ENCODE data around the gene SATB2. TPM values are rescaled to one million over a fixed set of nuclear protein-coding genes. Genes with fewer than 3 reads are reported as not detected.

SATB2 gene
- total RNA-seq, 4 donors from 2014 or later, result 2.6 to 3.7 (median 3.3) TPM

DNA sequence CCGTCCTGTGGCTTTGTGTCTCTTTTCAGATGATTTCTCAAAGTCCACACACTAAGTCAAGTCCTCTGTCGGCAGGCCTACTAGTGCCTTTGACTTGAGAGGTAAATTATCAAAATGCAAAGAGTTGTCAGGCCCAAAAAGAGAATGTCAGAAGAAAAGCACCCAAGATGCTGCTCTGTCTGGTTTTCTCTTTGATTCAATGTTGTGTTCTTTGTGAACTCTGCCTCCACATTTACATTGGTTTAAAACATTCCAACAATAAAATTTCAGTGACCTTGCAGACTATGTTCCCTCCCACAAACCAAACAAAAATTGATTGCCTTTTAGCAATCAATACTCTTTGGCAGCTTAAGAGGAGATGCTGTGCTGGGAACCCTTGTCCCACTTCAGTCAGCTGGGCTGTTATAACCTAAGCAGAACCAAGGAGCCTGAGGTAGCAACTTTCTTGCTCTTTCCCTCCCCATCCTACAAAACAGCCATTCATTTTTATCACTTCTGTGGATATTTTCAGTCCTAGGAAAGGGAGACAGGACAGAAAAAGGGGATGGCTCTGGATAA, 19.6 kb upstream of the SATB2 start:
- 80 to 84% methylated on average over 2 of the region's 2 CpGs for WGBS, 2 donors
- H3K4me3 ChIP-seq (ENCODE audit: low read depth, poor library complexity, severe bottlenecking), result no peak overlapping the region
- intact Hi-C loops (cut with DNase I; ENCODE audit: low total_unique reads), result no loop called here
- TF ChIP-seq, protein P1, sequence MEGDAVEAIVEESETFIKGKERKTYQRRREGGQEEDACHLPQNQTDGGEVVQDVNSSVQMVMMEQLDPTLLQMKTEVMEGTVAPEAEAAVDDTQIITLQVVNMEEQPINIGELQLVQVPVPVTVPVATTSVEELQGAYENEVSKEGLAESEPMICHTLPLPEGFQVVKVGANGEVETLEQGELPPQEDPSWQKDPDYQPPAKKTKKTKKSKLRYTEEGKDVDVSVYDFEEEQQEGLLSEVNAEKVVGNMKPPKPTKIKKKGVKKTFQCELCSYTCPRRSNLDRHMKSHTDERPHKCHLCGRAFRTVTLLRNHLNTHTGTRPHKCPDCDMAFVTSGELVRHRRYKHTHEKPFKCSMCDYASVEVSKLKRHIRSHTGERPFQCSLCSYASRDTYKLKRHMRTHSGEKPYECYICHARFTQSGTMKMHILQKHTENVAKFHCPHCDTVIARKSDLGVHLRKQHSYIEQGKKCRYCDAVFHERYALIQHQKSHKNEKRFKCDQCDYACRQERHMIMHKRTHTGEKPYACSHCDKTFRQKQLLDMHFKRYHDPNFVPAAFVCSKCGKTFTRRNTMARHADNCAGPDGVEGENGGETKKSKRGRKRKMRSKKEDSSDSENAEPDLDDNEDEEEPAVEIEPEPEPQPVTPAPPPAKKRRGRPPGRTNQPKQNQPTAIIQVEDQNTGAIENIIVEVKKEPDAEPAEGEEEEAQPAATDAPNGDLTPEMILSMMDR (IDR thresholded peaks at IDR 0.05), result no peak
- TF ChIP-seq POLR2A (IDR thresholded peaks at IDR 0.05), result no peak
- DNase-seq (ENCODE audit: low spot score in 2 of 2), result no peak

DNA sequence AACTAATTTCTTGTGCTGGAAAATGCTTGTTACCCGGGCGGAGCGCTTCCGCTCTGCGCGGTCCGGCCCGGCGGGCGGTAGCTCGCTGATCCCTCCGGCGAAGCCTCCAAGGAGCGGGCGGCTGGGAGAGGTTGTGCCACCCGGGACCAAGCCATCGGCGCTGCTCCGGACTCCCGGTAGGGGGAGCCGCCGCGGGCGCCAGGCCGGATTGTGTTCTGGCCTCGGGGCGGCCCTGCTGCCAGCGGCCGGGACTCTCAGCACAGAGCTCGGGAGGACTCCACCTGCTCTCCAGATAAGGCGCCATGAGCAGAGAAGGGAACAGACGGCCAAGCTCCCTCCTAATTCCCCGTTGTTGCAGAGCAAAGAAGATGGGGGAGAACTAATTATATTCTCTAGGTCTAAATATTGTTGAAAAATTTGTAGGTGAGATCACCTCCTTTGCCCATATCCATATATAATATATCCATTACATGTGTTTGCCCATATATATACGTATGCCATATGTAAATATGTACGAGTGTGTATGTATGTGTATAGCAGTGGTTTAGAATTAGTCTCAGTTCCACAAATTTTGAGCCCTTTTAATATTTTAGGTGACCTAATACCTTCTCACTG, 13.8 kb upstream of the SATB2 start:
- WGBS, 2 donors, result 6 to 11% methylated on average over 28 to 32 of the region's 35 CpGs
- TF ChIP-seq, protein P1 (IDR thresholded peaks at IDR 0.05), result no peak
- TF ChIP-seq POLR2A (IDR thresholded peaks at IDR 0.05), result no peak
- no peak overlapping the region for H3K4me3 ChIP-seq (ENCODE audit: low read depth, poor library complexity, severe bottlenecking)
- peak in 1 of 2 donors; percentile 91 for DNase-seq (ENCODE audit: low spot score in 2 of 2)
- intact Hi-C loops (cut with DNase I; ENCODE audit: low total_unique reads), result no loop called here

DNA sequence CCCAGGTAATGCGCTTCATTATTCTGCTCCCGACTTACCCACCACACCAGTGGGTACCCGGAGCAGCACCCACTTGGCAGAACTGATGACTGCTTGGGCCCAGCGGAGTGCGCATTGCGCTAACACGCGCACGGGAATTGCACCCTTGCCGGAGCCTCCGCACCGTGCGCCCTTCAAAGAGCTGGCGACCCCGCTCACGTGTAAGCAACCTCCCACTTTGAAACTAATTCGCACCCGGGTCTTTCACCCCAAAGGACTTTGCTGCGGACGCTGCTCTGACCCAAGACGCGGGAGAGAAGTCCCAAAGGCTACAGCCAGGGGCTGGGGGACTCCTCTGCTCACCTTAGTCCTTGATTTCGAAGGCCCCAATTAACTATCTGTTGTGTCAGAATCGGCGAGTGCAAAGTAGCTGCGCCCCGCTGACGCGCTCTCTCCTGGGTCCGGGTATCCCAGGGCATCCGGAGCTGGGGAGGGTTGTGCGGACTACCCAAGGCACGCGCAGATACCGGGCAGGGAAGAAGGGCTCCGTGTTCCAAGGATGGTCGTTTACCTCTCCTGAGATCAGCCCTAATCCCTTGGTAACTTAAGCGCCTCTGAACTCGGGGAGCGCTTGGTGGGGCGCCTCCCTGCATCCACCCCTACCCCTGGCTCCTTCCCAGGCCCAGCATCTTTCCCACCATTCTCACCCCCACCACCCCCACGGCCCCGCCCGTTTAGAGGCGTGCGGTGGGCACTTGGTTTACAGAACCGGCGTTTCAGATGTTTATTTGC, 13.1 kb upstream of the SATB2 start:
- intact Hi-C loops (cut with DNase I; ENCODE audit: low total_unique reads), result no loop called here
- 8 to 14% methylated on average over 29 to 45 of the region's 48 CpGs for WGBS, 2 donors
- DNase-seq (ENCODE audit: low spot score in 2 of 2), result no peak
- no peak overlapping the region for H3K4me3 ChIP-seq (ENCODE audit: low read depth, poor library complexity, severe bottlenecking)
- no peak for TF ChIP-seq POLR2A (IDR thresholded peaks at IDR 0.05)
- TF ChIP-seq, protein P1 (IDR thresholded peaks at IDR 0.05), result no peak

DNA sequence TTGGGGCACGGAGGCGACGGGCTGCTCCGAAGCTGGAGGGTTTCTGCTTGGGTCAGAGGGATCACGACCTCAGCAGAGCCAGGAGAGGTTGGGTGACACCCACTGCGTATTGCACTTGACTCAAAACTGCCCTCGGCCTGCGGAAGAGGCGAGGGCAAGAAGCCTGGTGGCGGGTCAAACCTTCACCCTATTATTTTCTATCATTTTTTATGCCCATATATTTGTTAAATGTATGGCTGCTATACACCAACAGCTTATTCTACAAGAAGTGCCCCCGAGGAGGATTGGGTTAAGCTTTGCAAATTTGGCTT, 12.6 kb upstream of the SATB2 start:
- DNase-seq (ENCODE audit: low spot score in 2 of 2), result no peak
- WGBS, 2 donors, result 20 to 22% methylated on average over 11 of the region's 11 CpGs
- H3K4me3 ChIP-seq (ENCODE audit: low read depth, poor library complexity, severe bottlenecking), result no peak overlapping the region
- TF ChIP-seq, protein P1 (IDR thresholded peaks at IDR 0.05), result no peak
- no peak for TF ChIP-seq POLR2A (IDR thresholded peaks at IDR 0.05)
- intact Hi-C loops (cut with DNase I; ENCODE audit: low total_unique reads), result no loop called here

DNA sequence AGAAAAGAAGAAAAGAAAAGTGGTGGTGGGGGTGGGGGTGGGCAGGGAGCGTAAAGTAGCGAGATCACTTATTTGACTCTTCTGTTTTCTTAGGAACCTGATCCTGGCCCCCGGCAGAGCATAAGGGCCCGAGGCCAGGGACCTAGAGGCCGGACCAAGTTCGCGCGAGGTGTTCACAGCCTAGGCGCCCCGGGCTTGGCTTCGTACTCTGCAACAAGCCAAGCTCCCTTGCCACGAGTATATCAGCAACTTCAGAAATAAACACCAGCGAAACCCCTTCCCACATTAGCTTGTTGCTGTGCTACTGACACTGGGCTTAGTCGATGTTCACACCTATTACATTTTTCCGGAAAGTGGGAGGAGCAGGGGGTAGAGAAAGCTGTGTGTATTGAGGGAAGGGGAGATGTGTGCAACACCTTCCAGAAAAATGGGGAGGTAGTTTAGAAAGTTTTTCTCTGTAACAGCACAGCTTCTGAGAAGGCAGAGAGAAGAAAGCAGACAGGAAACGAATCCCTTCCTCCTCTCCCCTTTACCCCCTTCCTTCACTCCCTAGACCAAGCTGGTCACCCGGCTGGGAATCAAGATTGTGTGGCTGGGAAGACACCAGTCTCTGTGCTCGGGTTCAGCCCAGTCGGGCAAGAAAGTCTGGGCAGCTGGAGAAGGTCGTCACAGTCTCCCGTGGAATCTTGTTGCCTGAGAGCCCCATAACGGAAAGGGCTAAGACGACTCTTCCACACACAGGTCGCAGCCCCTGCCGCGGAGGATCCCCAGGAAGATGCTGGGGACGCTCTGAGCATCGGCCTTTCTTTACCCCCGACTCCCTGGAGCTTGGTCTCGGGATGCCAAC, 12.0 kb upstream of the SATB2 start:
- WGBS, 2 donors, result 20 to 23% methylated on average over 30 of the region's 30 CpGs
- no peak for DNase-seq (ENCODE audit: low spot score in 2 of 2)
- no peak overlapping the region for H3K4me3 ChIP-seq (ENCODE audit: low read depth, poor library complexity, severe bottlenecking)
- intact Hi-C loops (cut with DNase I; ENCODE audit: low total_unique reads), result no loop called here
- no peak for TF ChIP-seq POLR2A (IDR thresholded peaks at IDR 0.05)
- TF ChIP-seq, protein P1 (IDR thresholded peaks at IDR 0.05), result no peak

Measured in lower leg skin (tissue), 4 donors.